ENCODE data around the gene POP5. TPM values are rescaled to one million over a fixed set of nuclear protein-coding genes. Genes with fewer than 3 reads are reported as not detected.

Gene POP5
- total RNA-seq, 3 donors from 2014 or later (not counting 1 experiment from before 2014, with no cell fraction given): 38.7 to 54.3 (median 42.9) TPM

DNA sequence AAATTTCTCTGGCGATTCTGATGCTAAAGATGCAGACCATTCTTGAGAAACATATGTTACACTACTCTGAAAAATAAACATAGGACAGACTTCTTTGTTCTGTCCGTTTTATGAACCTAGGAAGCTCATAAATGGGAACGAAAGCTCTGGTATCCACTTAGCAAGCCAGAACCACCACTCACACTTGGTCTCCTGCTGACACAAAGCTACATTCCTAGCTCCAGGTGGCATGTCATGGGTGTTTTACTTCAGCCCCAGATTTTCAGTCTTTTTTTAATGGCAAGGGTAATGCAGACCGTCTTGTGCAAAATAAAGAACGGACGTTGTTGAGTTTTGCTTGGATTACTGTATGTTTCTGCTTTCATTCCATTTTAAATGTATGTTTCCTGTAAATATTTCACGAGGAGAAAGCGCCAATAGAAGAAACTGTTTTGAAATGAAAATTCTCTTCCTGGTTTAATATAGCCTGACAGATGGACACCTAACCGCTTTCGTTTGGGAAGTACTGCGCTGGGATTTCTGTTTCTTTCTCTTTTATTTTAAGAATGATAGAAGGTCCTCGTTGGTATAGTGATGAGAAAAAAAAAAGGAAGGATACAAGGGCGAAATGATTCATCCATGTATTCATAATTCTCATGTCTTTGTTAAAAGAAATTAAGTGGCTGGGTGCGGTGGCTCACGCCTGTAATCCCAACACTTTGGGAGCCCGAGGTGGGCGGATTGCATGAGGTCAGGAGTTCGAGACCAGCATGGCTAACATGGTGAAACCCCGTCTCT lies 51.4 kb downstream of the POP5 start:
- WGBS (ENCODE audit: insufficient coverage): 53% methylated on average over 15 of the region's 19 CpGs

DNA sequence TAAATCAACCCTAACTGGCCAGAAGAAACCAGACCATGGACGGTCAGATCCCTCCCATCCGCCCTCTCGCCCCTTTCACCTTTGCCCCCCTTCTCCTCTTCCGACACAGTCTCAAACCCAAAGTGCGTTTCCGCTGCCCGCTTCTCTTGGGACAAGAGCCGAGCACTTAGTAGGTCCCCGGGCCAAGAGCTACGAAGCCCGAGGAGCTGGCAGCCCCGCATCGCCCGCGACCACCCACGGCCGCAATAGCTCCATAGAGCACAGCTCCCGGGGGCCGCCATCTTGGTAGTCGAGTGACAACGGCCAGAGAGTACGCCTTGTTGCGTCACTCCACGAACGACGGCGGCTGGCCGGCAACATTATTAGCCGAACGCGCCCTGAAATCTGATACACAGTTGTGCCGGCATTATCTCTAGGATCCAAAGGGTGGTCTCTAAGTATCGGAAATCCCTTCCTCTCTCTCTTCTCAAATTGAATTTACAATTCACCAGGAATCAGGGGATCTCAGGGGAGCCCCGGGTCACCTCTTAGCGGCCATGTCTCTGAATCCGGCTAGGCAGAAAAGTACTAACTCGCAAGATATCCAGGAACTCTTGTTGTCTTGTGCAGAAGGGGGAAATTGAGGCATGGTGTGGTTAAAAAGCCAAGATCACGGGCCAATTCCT lies 52.2 kb downstream of the POP5 start, which contains the start of gene COQ5:
Gene COQ5, minus strand, starts transcription at position 298 of the 665 bp plus-strand sequence. Its CDS starts 17 bp downstream, at position 281.
- H3K4me1 ChIP-seq (ENCODE audit: control insufficient read depth, insufficient read depth, low read length): peaks cover 19% of the 10 kb centered on the region
- intact Hi-C loops (cut with micrococcal nuclease): loop anchor here (2.0 kb wide), 1 partner anchor 90 kb away; the partner anchor contains the start of gene COX6A1

More for the DNA sequence above, 51.4 kb downstream of the POP5 start:
- ATAC-seq (no peak), DNase-seq (peak in 1 of 2 donors; percentile 41)
- Mint-ChIP-seq H3K27ac (peak overlapping the region; percentile 98 to 100), H3K36me3 (no peaks in the 10 kb centered on the region), H3K4me1 (peaks cover 14 to 24% of the 10 kb centered on the region in 2 donors), H3K9me3 (no peaks in the 10 kb centered on the region), H3K4me3 (peak overlapping the region; percentile 99), H3K27me3 (ENCODE audit: low read depth in 2 of 2) (no peaks in the 10 kb centered on the region)
- peak overlapping the region; percentile 79 for H3K4me3 ChIP-seq (ENCODE audit: low read length)
- intact Hi-C loops (cut with micrococcal nuclease): loop anchor here (2.0 kb wide), 1 partner anchor 91 kb away; the partner anchor contains the start of gene COX6A1
- H3K4me1 ChIP-seq (ENCODE audit: control insufficient read depth, insufficient read depth, low read length): peaks cover 20% of the 10 kb centered on the region
- H3K36me3 ChIP-seq (ENCODE audit: control insufficient read depth, insufficient read depth, low read length): no peaks in the 10 kb centered on the region
- TF ChIP-seq, protein P1, sequence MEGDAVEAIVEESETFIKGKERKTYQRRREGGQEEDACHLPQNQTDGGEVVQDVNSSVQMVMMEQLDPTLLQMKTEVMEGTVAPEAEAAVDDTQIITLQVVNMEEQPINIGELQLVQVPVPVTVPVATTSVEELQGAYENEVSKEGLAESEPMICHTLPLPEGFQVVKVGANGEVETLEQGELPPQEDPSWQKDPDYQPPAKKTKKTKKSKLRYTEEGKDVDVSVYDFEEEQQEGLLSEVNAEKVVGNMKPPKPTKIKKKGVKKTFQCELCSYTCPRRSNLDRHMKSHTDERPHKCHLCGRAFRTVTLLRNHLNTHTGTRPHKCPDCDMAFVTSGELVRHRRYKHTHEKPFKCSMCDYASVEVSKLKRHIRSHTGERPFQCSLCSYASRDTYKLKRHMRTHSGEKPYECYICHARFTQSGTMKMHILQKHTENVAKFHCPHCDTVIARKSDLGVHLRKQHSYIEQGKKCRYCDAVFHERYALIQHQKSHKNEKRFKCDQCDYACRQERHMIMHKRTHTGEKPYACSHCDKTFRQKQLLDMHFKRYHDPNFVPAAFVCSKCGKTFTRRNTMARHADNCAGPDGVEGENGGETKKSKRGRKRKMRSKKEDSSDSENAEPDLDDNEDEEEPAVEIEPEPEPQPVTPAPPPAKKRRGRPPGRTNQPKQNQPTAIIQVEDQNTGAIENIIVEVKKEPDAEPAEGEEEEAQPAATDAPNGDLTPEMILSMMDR (IDR thresholded peaks at IDR 0.05): no peak
- H3K9me3 ChIP-seq (ENCODE audit: control insufficient read depth, insufficient read depth, low read length): no peaks in the 10 kb centered on the region
- no peaks in the 10 kb centered on the region for H3K27me3 ChIP-seq (ENCODE audit: control insufficient read depth, insufficient read depth, low read length)
- peak overlapping the region; percentile 86 for H3K27ac ChIP-seq (ENCODE audit: low read length)

More for the DNA sequence above, 52.2 kb downstream of the POP5 start, which contains the start of gene COQ5:
- H3K4me3 Mint-ChIP-seq: peak within 1 kb of the TSS; percentile 99
- ATAC-seq (peak; percentile 94 to 96 (median 95)), DNase-seq (peak; percentile 80 to 89)
- no peaks in the 10 kb centered on the region for H3K9me3 Mint-ChIP-seq
- peaks cover 14 to 18% of the 10 kb centered on the region in 2 donors for H3K4me1 Mint-ChIP-seq
- no peaks in the 10 kb centered on the region for H3K9me3 ChIP-seq (ENCODE audit: control insufficient read depth, insufficient read depth, low read length)
- TF ChIP-seq, protein P1 (IDR thresholded peaks at IDR 0.05): no peak
- peak within 1 kb of the TSS; percentile 86 for H3K27ac ChIP-seq (ENCODE audit: low read length)
- no peaks in the 10 kb centered on the region for H3K27me3 Mint-ChIP-seq (ENCODE audit: low read depth in 2 of 2)
- H3K36me3 Mint-ChIP-seq: no peaks in the 10 kb centered on the region
- WGBS (ENCODE audit: insufficient coverage): under 1% methylated on average over 38 of the region's 38 CpGs
- H3K36me3 ChIP-seq (ENCODE audit: control insufficient read depth, insufficient read depth, low read length): no peaks in the 10 kb centered on the region
- H3K27ac Mint-ChIP-seq: peak within 1 kb of the TSS; percentile 98 to 100
- no peaks in the 10 kb centered on the region for H3K27me3 ChIP-seq (ENCODE audit: control insufficient read depth, insufficient read depth, low read length)
- H3K4me3 ChIP-seq (ENCODE audit: low read length): peak within 1 kb of the TSS; percentile 79

Other genes with a start within 250 kb of the POP5 start
- gene MSI1, start 212.2 kb downstream of the POP5 start, total RNA-seq: not detected
- gene COX6A1, start 143.3 kb downstream of the POP5 start, total RNA-seq: 100 to 1,000 TPM; 152 to 189 (median 163) TPM
- gene TRIAP1, start 135.0 kb downstream of the POP5 start, total RNA-seq: 10 to 100 TPM; 21.3 to 25.8 (median 24.2) TPM
- gene GATC, start 135.0 kb downstream of the POP5 start, total RNA-seq: 10 to 100 TPM; 16.5 to 22.8 (median 20.5) TPM
- 100 to 1,000 TPM; 175 to 191 (median 179) TPM for gene SRSF9, start 111.7 kb downstream of the POP5 start, total RNA-seq
- 100 to 1,000 TPM in 1 of 3 donors, 10 to 100 TPM in 2; 69.7 to 110 (median 77.2) TPM for gene DYNLL1, start 85.3 kb downstream of the POP5 start, total RNA-seq
- gene COQ5, start 52.2 kb downstream of the POP5 start, total RNA-seq: 10 to 100 TPM; 11.4 to 17.1 (median 14.6) TPM
- gene RNF10, start 47.0 kb downstream of the POP5 start, total RNA-seq: 100 to 1,000 TPM; 371 to 488 (median 389) TPM
- not detected for gene CABP1, start 59.2 kb upstream of the POP5 start, total RNA-seq
- gene MLEC, start 105.7 kb upstream of the POP5 start, total RNA-seq: 10 to 100 TPM; 47.4 to 52.8 (median 49.6) TPM
- gene UNC119B, start 129.1 kb upstream of the POP5 start, total RNA-seq: 10 to 100 TPM; 10.7 to 11.6 (median 11.6) TPM
- gene ACADS, start 144.4 kb upstream of the POP5 start, total RNA-seq: 10 to 100 TPM; 14.9 to 18.6 (median 15.5) TPM

Data from natural killer cell (primary cell).